GM19025 (cell line): ENCODE results near the gene CAMK1D.

Source experiments
- ATAC-seq: cut with Tn5 transposase; IDR thresholded peaks from one replicate; pipeline ENCODE4 v1.9.1; 2021; ENCODE audit warnings: mild to moderate bottlenecking, low read depth, moderate library complexity; ENCODE audit not compliant: unreplicated experiment

The CAMK1D gene

GRCh38 chr10:12397147-12397896 lies 48.0 kb downstream of the CAMK1D start:
- no peak for ATAC-seq

- no peak for ATAC-seq
These were observed 48.6 kb downstream of the CAMK1D start for GRCh38 chr10:12397941-12398340.

- ATAC-seq = no peak
These were observed 51.1 kb downstream of the CAMK1D start for GRCh38 chr10:12400266-12400931.

GRCh38 chr10:12401466-12401865 lies 52.1 kb downstream of the CAMK1D start:
- ATAC-seq = no peak

- no peak for ATAC-seq
These were observed 53.8 kb downstream of the CAMK1D start for GRCh38 chr10:12403119-12403518.

GRCh38 chr10:12405342-12406320 lies 56.3 kb downstream of the CAMK1D start:
- no peak for ATAC-seq

GRCh38 chr10:12406764-12407400 lies 57.5 kb downstream of the CAMK1D start:
- no peak for ATAC-seq

GRCh38 chr10:12408472-12408871 lies 59.1 kb downstream of the CAMK1D start:
- no peak for ATAC-seq

GRCh38 chr10:12409161-12409560 lies 59.8 kb downstream of the CAMK1D start:
- no peak for ATAC-seq

GRCh38 chr10:12409613-12410012 lies 60.3 kb downstream of the CAMK1D start:
- no peak for ATAC-seq

GRCh38 chr10:12412666-12413368 lies 63.5 kb downstream of the CAMK1D start:
- ATAC-seq = no peak

GRCh38 chr10:12413369-12413711 lies 64.0 kb downstream of the CAMK1D start:
- ATAC-seq = no peak

GRCh38 chr10:12414278-12414989 lies 65.1 kb downstream of the CAMK1D start:
- no peak for ATAC-seq

- no peak for ATAC-seq
These were observed 67.2 kb downstream of the CAMK1D start for GRCh38 chr10:12416344-12417050.

- no peak for ATAC-seq
These were observed 68.0 kb downstream of the CAMK1D start for GRCh38 chr10:12417331-12417730.

- ATAC-seq = no peak
These were observed 68.7 kb downstream of the CAMK1D start for GRCh38 chr10:12418000-12418399.

- no peak for ATAC-seq
These were observed 69.4 kb downstream of the CAMK1D start for GRCh38 chr10:12418725-12419261.

- no peak for ATAC-seq
These were observed 70.0 kb downstream of the CAMK1D start for GRCh38 chr10:12419262-12419847.
